K562 (cell line): Measurements from ENCODE around the gene MMP24.

ENCODE experiments used
- CHD4 ChIP-seq: fragments of 200-600 bp; sonication (generic); IDR thresholded peaks from 3 replicates; pipeline ENCODE4 v1.6.1; 2012; ENCODE audit warnings: low read depth, mild to moderate bottlenecking, mixed read lengths, low read length, inconsistent platforms; ENCODE audit not compliant: insufficient read depth, insufficient replicate concordance, poor library complexity, severe bottlenecking
- CTCF ChIP-seq, 3 experiments: IDR thresholded peaks in 2 of 3; conservative IDR thresholded peaks in 1 of 3; 2 replicates each; pipeline ENCODE4 v1.5.1; 2011 to 2012; ENCODE audit warnings: low read length in 3 of 3, mild to moderate bottlenecking in 3 of 3, control low read depth in 2 of 3, improper control_type of control experiment in 1 of 3, inconsistent platforms in 1 of 3, low read depth in 1 of 3, mixed read lengths in 1 of 3, moderate library complexity in 1 of 3; ENCODE audit not compliant: insufficient read depth in 2 of 3
- DDX20 ChIP-seq: fragments of 450-650 bp; IDR thresholded peaks from 2 replicates; pipeline ENCODE4 v1.6.1; 2016; ENCODE audit warnings: missing genetic modification characterization, low read depth, mild to moderate bottlenecking, missing compliant biosample characterization, moderate library complexity
- ERF ChIP-seq: fragments of 450-650 bp; formaldehyde crosslinking; IDR thresholded peaks from 2 replicates; pipeline ENCODE4 v1.4.0; 2020; ENCODE audit warnings: mild to moderate bottlenecking, mixed read lengths
- FOXO4 ChIP-seq: fragments of 450-650 bp; formaldehyde crosslinking; IDR thresholded peaks from 2 replicates; pipeline ENCODE4 v1.4.0; 2020; ENCODE audit warnings: mild to moderate bottlenecking, moderate library complexity
- HDAC2 ChIP-seq: fragments of 450-650 bp; IDR thresholded peaks from 2 replicates; pipeline ENCODE4 v1.6.1; 2016; ENCODE audit warnings: mild to moderate bottlenecking
- KDM4B ChIP-seq, 2 experiments: fragments of 450-650 bp in 1 of 2; sonication (generic) in 1 of 2; IDR thresholded peaks; 2 replicates each; pipeline ENCODE4 v1.6.1; 2016 to 2017; ENCODE audit warnings: borderline replicate concordance in 2 of 2, antibody characterized with exemption in 1 of 2, low read depth in 1 of 2, mild to moderate bottlenecking in 1 of 2
- MYNN ChIP-seq, 2 experiments: sonication (generic); formaldehyde crosslinking in 1 of 2; IDR thresholded peaks; 2 replicates each; pipeline versions ENCODE4 v1.5.0 to v1.6.1; 2016 to 2020; ENCODE audit warnings: antibody characterized with exemption in 1 of 2, missing genetic modification reagents in 1 of 2
- PHF21A ChIP-seq: fragments of 450-650 bp; IDR thresholded peaks from 2 replicates; pipeline ENCODE4 v1.6.1; 2017; ENCODE audit warnings: low read depth, borderline replicate concordance
- ZBTB11 ChIP-seq, 3 experiments: fragments of 200-800 bp in 1 of 3; fragments of 250-450 bp in 1 of 3; fragments of 450-650 bp in 1 of 3; sonication (Bioruptor Pico) in 1 of 3; sonication (Bioruptor generic) in 1 of 3; formaldehyde crosslinking in 1 of 3; IDR thresholded peaks; 2 replicates each; pipeline versions ENCODE4 v1.6.1 to v1.8.0; 2016 to 2022; ENCODE audit warnings: mild to moderate bottlenecking in 2 of 3, missing genetic modification characterization in 2 of 3, missing compliant biosample characterization in 1 of 3, moderate library complexity in 1 of 3
- ZBTB26 ChIP-seq: fragments of 450-650 bp; formaldehyde crosslinking; IDR thresholded peaks from 2 replicates; pipeline ENCODE4 v1.4.0; 2022; ENCODE audit warnings: missing genetic modification characterization

GRCh38 chr20:35240083-35240810, 13.8 kb downstream of the MMP24 start:
- no peak for TF ChIP-seq ERF (CRISPR knock-in tag)
- no peak for TF ChIP-seq CTCF (IDR thresholded peaks at IDR 0.05 in 2 of 3, conservative IDR thresholded peaks at IDR 0.05 in 1 of 3; ENCODE audit: insufficient read depth in 2 of 3, low read depth in 1 of 3, low read length in 3 of 3)
- TF ChIP-seq FOXO4 (CRISPR knock-in tag), result no peak
- TF ChIP-seq ZBTB26 (CRISPR knock-in tag), result no peak
- TF ChIP-seq DDX20 (tag), result no peak
- no peak for TF ChIP-seq KDM4B (IDR thresholded peaks at IDR 0.05; ENCODE audit: borderline replicate concordance in 2 of 2, low read depth in 1 of 2)
- TF ChIP-seq HDAC2, result no peak
- TF ChIP-seq CHD4, result no peak
- TF ChIP-seq ZBTB11 (CRISPR knock-in tag; IDR thresholded peaks at IDR 0.05), result no peak
- no peak for TF ChIP-seq PHF21A
- no peak for TF ChIP-seq MYNN (IDR thresholded peaks at IDR 0.05)
- TF ChIP-seq MYNN (CRISPR knock-in tag; IDR thresholded peaks at IDR 0.05), result no peak
